ENCODE results near the gene BCL6B.

BCL6B gene

GRCh38 chr17:7064261-7064660 is 41.4 kb downstream of the BCL6B start:
- no peak for DNase-seq

- DNase-seq, result no peak
Measured at GRCh38 chr17:7067198-7067597, 44.3 kb downstream of the BCL6B start.

- DNase-seq, result no peak
Measured at GRCh38 chr17:7068268-7068667, 45.4 kb downstream of the BCL6B start.

DNA sequence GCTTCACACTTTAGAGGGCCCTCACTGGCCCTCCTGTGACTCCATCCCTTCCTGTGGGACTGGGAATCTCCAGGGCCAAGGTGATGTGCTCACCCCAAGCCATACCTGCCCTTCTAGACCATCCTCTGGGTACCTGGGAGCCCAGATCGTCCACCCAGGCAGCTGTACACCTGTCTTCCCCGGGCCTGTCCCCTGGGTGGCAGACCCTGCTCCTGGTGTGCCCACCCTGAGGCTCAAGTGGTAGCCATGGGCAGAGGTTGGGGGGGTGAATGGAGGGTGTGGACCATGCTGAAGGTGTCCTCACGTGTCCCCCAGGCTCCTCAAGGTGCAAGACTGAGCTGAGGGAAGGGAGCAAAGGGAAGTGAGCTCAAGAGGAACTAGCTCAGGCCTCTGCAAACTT is 47.9 kb downstream of the BCL6B start:
- no peak for DNase-seq

DNA sequence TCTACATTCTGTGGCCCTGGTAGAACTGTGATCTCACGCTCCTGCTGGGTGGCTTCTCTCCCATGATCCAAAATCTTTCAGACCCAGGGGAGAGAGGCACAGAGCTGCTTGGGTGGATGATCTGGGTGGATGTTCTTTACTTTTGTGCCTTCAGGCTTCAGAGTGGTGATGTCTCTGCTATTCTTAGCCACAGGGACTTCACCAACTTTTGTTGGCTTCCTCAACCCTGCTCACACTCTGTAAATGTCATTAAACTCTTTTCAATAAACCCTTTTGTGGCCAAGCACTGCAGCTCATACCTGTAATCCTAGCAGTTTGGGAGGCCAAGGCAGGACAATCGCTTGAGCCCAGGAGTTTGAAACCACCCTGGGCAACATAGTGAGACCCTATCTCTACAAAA is 49.6 kb downstream of the BCL6B start:
- no peak for DNase-seq

GRCh38 chr17:7074931-7075330 is 52.1 kb downstream of the BCL6B start:
- no peak for DNase-seq

DNA sequence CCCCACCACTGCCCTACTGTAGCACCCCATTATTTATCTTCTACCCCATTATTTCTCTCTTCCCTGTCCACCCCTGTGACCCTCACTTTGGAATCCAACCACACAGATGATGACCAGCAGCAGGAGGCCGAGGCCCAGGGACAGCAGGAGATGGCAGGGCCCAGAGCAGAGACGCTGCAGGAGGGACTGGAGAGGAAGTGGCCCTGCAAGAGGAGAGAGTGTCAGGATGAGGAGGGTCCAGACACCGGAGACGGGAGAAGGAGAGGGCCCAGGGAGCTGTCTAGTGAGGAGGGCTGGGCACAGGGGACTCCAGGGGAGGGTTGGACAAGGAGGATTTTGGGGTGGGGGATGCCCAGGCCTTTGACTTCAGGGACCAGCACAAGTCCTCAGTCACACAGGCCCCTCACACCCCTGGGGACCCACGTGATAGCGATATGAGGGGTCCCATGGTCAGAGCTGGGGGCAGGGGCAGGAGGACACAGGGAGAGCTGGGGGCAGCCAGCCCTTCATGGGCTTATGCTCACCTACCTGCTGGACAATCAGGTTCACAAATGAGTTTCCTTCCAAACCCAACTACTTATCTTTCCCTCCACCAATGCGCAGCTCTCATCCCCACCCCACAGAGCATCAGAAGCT is 55.2 kb downstream of the BCL6B start:
- no peak for DNase-seq

- DNase-seq, result no peak
Measured at GRCh38 chr17:7078711-7079110, 55.9 kb downstream of the BCL6B start.

All from HCEC 1CT (cell line).